Tibial artery (tissue), 4 donors: ENCODE measurements around the gene HOXC12.

Experiments used
- DNase-seq, 2 donors: peaks; one replicate each; pipeline ENCODE4 v3.0.0-alpha.2; 2019
- H3K27ac ChIP-seq, 2 donors: fragments of 200-600 bp; sonication (generic) in 1 of 2; 1 replicate in 1 of 2; 2 replicates in 1 of 2; pipeline ENCODE4 v1.5.1; 2018 to 2019; ENCODE audit warnings: mild to moderate bottlenecking in 1 of 2
- H3K27me3 ChIP-seq, 2 donors: fragments of 200-600 bp; sonication (generic) in 1 of 2; one replicate each; pipeline versions ENCODE4 v1.5.1 to v1.6.0; 2016 to 2019
- H3K36me3 ChIP-seq, 3 donors: fragments of 200-600 bp; sonication (generic) in 2 of 3; one replicate each; pipeline ENCODE4 v1.5.1; 2016 to 2019; ENCODE audit warnings: mild to moderate bottlenecking in 2 of 3
- H3K4me1 ChIP-seq, 4 donors: fragments of 200-600 bp; sonication (generic) in 2 of 4; 1 replicate in 3 of 4; 2 replicates in 1 of 4; pipeline ENCODE4 v1.5.1; 2016 to 2019
- H3K4me3 ChIP-seq, 2 donors: fragments of 200-600 bp; sonication (generic) in 1 of 2; 1 replicate in 1 of 2; 2 replicates in 1 of 2; pipeline ENCODE4 v1.5.1; 2018 to 2019; ENCODE audit warnings: mild to moderate bottlenecking in 2 of 2
- H3K9me3 ChIP-seq, 3 donors: fragments of 200-600 bp; sonication (generic) in 1 of 3; one replicate each; pipeline ENCODE4 v1.5.1; 2016 to 2019
- CTCF ChIP-seq, 2 experiments: fragments of 200-600 bp in 1 of 2; fragments of 450-650 bp in 1 of 2; IDR thresholded peaks; one replicate each; pipeline ENCODE4 v1.5.1; 2017 to 2019; ENCODE audit warnings: antibody characterized with exemption in 2 of 2, mild to moderate bottlenecking in 1 of 2, moderate library complexity in 1 of 2
- intact Hi-C: fragments of 100-400 bp; cut with DNase I; formaldehyde crosslinking; loops from one replicate; pipeline ENCODE4 v1.15.0; 2023; ENCODE audit warnings: low total_unique reads

The HOXC12 gene

DNA sequence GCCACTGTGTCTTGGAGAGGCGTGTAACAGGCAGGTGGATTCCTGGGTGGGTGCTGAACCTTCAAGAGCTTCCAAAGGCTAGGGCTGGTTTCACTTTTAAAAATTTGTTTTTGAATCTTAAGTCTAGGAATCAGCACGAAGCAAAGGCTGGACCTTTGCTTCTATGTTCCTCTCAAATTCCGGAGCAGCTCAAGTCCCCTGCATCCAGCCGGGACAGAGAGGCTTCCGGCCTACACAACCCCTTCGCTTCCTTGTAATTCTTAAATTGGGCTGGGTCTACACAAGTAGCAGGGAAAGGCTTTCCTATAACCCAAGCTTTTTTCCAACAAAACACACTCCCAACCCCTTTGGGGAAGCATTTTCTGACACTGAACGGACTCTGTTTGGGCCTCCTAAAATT is 8.3 kb downstream of the HOXC12 start:
- intact Hi-C loops, result no loop called here
- H3K4me3 ChIP-seq, result peak overlapping the region; percentile 62 to 77
- H3K27ac ChIP-seq, result peak overlapping the region; percentile 94 to 95
- H3K4me1 ChIP-seq, result peaks cover 0 to 44% (median 14%) of the 10 kb centered on the region in 4 donors
- no peak for DNase-seq
- H3K36me3 ChIP-seq, result no peaks in the 10 kb centered on the region
- no peaks in the 10 kb centered on the region for H3K9me3 ChIP-seq
- H3K27me3 ChIP-seq, result peaks cover 0 to under 1% of the 10 kb centered on the region in 2 donors
- TF ChIP-seq CTCF (IDR thresholded peaks at IDR 0.05), result no peak

DNA sequence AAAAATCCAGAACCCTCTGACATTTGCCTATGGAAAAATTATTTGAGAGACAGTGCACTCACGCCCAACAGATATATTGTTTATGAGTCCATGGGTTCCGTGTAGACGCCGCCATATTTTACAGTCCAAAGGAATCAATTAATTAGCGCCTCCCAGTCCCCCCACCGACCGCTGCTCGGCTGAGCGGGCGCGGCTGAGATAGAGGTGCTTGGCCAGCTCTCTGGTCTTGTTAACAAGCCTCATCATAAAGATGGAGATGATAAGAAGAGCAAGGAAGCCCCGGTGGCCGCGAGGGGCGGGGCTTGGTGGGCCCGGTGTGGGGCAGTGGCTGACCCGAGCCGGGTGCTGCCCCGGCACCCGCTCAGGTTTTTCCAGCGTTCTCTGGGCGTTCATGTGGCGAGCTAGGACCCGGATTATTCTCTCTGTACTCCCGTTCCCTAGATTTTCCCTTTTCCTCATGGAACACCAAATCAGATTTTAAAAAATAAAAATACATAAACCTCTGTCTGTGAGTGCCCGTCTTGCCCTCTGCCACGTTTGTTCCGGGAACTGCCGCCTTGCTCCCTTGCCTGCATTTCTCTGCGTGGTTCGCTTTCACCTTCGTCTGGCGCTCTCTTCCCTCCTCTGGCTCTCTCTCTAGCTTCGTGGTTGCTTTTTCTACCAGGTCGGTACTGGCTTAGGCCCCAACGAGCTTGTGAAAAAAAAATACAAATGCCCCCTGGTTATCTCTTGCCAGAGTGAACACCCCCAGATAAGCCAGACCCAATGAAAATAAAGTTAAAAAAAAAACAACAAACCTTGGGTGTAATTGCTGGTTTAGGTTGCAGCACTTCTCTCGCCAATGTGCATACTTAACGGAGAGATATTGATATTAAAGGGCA is 9.0 kb downstream of the HOXC12 start:
- no peak for TF ChIP-seq CTCF (IDR thresholded peaks at IDR 0.05)
- peak overlapping the region; percentile 62 to 77 for H3K4me3 ChIP-seq
- H3K9me3 ChIP-seq, result no peaks in the 10 kb centered on the region
- H3K4me1 ChIP-seq, result peaks cover 0 to 48% (median 14%) of the 10 kb centered on the region in 4 donors
- H3K27ac ChIP-seq, result peak overlapping the region; percentile 94 to 95
- intact Hi-C loops, result no loop called here
- DNase-seq, result peak in 1 of 2 donors; percentile 60
- H3K27me3 ChIP-seq, result no peaks in the 10 kb centered on the region
- H3K36me3 ChIP-seq, result no peaks in the 10 kb centered on the region

DNA sequence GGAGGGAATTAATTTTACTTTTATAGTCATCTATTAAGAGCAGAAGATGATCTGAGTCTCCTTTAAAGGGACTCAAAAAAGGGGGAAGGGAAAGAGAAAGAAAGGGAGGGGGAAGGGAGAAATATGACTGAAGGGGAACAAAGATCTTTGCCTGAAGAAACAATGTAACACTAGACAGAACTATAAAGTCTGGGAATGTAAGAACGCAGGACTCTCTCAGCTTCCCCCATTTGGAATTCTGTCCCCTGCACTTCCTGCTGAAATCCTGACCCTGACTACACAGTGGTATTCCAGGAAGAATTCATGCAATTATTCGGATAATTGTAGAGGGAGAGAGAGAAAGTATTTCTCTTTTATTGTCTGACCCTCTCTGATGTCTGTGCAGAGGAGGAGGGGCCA is 9.6 kb downstream of the HOXC12 start:
- no peak for DNase-seq
- Histone ChIP-seq H3K27me3 (no peaks in the 10 kb centered on the region), H3K4me1 (peaks cover 0 to 55% (median 18%) of the 10 kb centered on the region in 4 donors), H3K4me3 (peak overlapping the region; percentile 62 to 77), H3K9me3 (no peaks in the 10 kb centered on the region), H3K36me3 (no peaks in the 10 kb centered on the region), H3K27ac (peak overlapping the region; percentile 94 to 95)
- intact Hi-C loops, result no loop called here
- TF ChIP-seq CTCF (IDR thresholded peaks at IDR 0.05), result no peak

GRCh38 chr12:53965281-53966084 is 10.8 kb downstream of the HOXC12 start:
- H3K27ac ChIP-seq, result peak overlapping the region; percentile 94 to 95
- no peaks in the 10 kb centered on the region for H3K27me3 ChIP-seq
- peak; percentile 88 to 91 for DNase-seq

DNA sequence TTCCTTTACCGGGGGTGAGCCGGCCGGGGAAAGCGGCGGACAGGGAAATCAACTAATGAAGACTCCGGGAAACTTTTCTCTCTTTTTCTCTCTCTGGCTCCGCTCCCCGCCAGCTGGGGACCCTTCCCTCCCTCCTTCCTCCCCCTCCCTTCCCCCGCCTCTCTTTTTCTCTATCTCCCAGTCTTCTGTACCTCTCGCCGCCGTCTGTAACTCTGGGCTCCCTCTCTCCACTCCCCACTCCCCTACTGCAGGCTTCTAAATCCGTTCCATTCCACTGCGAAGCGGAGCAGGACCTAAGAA is 11.3 kb downstream of the HOXC12 start:
- no peaks in the 10 kb centered on the region for H3K9me3 ChIP-seq
- TF ChIP-seq CTCF (IDR thresholded peaks at IDR 0.05), result no peak
- peak overlapping the region; percentile 94 to 95 for H3K27ac ChIP-seq
- no peaks in the 10 kb centered on the region for H3K27me3 ChIP-seq
- H3K4me1 ChIP-seq, result peaks cover 0 to 62% (median 27%) of the 10 kb centered on the region in 4 donors
- H3K4me3 ChIP-seq, result peak overlapping the region; percentile 62 to 77
- intact Hi-C loops, result no loop called here
- H3K36me3 ChIP-seq, result no peaks in the 10 kb centered on the region
- no peak for DNase-seq

More at GRCh38 chr12:53965281-53966084, 10.8 kb downstream of the HOXC12 start:
- Histone ChIP-seq H3K4me3 (peak overlapping the region; percentile 62 to 77), H3K36me3 (no peaks in the 10 kb centered on the region), H3K4me1 (peaks cover 0 to 65% (median 28%) of the 10 kb centered on the region in 4 donors), H3K9me3 (no peaks in the 10 kb centered on the region)
- TF ChIP-seq CTCF (IDR thresholded peaks at IDR 0.05), result no peak
- intact Hi-C loops, result no loop called here
